HG03108 (cell line): ENCODE data around the gene CDCP1.
"Not testable (repeated sequence)": the region's sequence is repeated elsewhere in the genome, so short reads cannot be mapped to it uniquely, and the experiment has no call there.

Experiments used
- ATAC-seq: cut with Tn5 transposase; IDR thresholded peaks from one replicate; pipeline ENCODE4 v1.9.1; 2021; ENCODE audit warnings: moderate library complexity; ENCODE audit not compliant: unreplicated experiment

CDCP1 gene

DNA sequence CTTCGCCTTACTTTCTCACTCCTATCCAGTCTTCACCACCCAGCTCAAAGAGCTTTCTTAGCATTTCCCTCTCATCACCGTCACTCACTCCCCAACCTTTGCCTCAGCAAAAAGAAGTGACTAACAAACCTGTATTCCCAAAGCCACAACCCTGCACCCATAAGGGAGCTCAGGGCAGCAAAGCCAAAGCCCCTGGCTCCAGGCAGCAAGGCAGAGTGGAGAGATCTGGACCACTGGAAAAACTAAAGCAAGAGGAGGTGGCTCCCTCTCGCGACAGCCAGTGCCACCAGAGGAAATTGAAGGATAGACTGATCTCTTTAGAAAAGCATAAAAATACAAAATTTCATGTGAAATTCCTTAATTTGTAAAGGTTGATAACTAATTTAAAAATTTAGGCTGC lies 25.1 kb upstream of the CDCP1 start:
- ATAC-seq, result no peak

GRCh38 chr3:45170096-45170495 lies 23.9 kb upstream of the CDCP1 start:
- no peak for ATAC-seq

DNA sequence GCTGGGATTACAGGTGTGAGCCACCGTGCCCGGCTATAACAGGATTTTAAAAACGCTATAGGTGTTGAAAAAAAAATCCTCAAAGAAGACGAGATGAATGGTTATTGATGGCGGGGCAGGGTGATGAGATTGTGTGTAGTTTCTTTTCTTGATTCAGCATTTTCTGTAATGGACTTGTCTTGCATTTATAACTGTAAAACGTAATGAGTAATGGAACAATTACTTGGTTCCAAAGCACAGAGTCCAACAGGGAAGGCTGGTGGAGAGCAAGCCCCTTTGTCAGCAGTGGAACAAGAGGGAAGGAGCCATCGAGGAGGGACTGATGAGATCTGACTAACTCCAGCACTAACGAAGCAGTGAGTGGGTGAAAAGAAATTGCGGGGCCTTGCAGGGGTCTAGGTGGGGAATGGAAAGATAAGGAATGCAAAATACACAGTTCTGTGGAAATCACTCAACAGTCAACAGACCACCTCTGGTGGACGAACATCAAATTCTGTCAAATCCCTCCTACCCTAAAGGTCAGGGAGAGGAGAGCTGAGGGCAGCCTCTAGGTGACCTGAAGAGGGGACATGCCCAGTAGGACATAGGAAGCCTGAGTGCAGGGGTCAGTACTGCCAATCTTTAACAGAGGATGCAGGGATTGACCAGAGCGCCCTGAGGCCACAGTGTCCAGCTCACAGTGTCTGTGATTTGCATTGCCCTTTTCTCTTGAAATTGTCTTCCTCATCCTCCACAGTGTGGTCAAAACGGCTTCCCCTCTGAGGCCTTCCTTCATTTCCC lies 23.1 kb upstream of the CDCP1 start:
- ATAC-seq, result no peak

DNA sequence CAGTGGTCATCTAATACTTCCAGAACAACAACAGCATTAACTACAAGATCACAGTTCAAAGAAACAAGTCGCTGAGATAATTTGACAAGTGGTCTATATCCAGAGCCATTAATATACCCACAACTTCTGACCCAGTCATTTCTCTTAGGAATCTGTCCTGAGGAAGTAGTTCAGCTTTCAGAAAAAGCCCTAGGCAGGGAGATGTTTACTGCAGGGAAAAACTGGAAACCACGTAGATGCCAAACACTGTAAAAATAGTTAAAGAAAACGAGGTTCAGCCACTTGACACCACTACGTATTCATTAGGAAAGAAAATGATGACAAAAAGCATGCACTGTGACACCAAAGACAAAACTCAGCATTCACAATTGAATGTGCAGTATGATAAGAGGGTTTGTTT lies 22.3 kb upstream of the CDCP1 start:
- ATAC-seq, result no peak

DNA sequence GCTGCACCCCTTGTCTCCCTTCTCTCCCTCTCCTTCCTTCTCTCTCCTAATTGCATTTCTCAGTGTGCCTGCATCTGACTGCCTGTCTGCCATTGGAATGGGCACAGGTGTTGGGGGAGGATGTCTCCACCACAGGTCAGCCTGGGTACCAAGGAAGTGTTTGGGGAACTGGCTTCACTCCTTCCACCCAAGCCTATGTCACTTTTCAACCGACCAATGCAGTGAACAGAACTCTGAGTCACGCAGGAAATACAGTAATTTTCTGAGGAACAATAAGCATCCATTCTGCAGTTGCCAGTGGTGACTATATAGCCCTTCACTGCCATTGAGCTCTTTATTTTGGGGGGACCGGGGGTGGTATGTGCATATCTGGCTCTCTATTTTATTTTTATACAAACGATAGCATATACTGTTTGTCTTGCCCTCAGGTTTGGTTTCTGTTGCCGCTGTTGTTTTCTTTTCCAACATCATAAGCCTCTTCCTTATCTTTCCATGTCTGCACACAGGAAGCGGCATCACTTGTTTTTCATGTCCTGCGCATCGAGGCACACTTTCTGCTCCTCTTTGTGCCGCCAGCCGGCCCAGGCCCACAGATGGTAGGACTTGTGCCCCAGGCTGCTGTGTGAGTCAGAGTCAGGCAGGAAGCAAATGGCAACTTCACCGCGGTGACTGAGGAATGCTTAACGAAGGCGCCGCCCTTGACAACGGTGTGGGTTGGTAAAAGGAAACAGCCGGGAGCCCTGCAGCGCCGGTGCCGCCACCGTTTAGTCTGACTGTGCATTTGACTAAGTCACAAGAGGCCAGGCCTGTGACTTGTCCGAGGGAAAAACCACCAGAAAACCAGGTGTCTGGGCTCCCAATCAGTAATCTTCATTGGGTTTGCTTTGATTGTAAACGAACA lies 21.1 kb upstream of the CDCP1 start:
- peak; percentile 85 for ATAC-seq

DNA sequence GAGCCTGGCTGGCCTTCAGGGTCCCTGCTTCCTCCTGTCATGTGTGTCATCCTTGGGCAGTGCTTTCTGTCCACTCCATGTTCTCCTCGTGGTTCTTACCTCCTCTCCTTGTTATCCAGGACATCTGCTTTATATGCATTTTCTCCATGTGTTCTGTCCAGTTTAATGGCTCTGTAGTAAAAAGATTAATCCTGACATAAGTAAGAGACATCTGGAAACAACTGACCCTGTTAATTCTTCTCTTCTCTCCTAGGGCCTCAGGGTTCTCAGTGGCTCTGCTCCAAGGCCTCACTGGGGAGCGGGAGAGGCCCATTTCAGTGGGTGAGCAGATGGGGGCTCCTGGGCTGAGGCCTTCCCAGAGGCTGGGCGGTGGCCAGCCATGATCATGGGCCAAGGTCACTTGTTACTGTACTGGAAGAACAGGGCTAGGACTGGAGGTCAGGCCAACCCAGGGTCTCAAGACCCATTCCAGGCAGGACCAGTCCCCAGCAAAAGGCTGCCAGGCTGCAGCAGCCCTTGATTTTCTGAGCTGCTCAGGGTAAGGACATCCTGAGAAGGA lies 20.2 kb upstream of the CDCP1 start:
- ATAC-seq, result no peak

- ATAC-seq, result no peak
Observed at GRCh38 chr3:45165497-45166283, 19.5 kb upstream of the CDCP1 start.

DNA sequence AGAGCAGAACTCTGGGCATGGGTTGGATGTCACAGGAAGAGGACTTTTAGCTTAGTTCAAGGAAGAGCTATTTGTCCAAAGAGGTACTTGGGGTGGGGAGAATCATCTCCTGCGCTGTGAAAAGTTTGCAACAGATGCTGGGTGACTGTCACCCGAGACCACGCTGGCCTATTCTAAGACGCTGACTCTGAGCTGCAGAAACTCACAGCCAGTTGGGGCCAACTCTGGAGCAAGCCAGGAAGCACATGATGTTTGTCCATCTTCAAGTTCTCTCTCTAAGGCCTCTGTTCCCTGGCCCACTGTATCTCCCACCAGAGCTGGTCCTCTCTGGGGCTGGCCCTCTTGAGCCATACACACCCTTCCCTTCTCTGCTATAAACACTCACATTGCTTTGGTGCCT lies 17.9 kb upstream of the CDCP1 start:
- no peak for ATAC-seq

DNA sequence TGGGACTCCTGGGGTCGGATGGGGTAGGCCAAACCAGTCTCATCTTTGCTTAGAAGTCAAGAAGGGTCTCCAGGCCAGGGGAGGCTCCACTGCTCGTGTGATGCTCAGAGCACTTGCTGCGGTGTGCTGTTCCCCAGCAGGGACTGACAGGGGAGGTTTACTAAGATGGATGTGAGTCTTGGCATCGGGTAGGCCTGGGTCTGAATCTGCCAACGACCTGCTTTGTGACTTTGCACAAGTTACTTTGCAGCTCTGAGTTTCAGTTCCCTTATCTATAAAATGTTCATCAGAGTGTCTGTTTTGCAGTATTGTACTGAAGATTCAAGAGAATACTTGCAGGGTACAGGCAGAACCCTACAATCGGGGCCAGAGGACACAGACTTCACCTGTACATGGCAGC lies 17.3 kb upstream of the CDCP1 start:
- ATAC-seq, result peak; percentile 42

DNA sequence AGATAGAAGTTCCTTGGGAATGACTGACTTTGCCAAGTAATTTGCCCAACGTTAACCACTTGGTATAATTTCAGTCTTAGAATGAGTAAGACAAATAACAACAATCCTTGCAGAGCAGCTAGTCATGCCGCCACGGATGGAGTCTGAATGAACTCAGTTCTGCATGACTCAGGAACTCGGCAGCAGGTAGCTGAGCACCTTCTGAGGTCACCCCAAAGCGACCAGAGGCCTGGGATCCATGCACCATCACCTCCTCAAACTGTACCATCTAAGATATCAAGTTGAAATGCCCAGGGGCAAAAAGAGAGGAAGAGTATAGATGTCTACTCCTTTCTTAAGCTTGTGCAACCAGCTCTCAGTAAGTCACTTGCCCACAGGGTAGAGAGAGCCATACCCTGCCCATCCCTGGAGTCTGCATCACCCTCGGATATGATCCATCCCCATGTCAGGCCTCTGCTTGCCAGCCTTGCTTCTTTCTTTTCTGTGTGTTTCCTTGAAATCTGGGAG lies 8.5 kb upstream of the CDCP1 start:
- no peak for ATAC-seq

- no peak for ATAC-seq
Observed at GRCh38 chr3:45153658-45154437, 7.7 kb upstream of the CDCP1 start.

- no peak for ATAC-seq
Observed at GRCh38 chr3:45152307-45152706, 6.1 kb upstream of the CDCP1 start.

DNA sequence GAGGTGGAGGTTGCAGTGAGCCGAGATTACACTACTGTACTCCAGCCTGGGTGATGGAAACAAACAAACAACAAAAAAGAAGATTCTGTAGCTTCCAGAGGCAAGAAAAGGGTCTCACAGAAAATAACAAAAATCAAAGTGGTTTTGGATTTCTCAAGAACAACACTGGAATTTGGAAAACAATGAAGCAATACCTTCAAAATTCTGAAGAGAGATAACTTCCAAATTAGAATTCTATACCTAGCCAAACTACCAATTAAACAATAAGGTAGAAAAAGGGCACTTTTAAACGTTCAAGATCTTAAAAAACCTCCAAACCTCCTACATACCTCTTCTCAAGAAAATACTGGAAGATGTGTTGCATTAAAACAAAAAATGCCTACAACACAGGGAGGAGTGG lies 4.9 kb upstream of the CDCP1 start:
- ATAC-seq, result no peak

DNA sequence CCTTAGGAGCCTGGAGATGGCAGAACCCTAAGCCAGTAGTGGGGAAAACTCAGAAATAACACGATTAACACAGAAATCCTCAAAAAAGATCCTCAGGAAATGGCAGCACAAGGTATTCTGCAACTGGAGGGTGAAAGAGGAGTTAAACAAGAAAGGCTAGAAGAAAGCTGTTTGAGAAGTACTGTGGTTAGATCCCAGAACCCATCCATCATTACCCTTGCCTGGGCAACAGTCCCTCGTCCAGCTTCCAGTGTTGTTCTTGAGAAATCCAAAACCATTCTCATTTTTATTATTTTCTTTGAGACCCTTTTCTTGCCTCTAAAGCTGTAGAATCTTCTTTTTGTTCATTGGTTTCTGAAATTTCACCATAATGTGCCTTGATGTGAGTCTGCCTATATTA lies 2.7 kb upstream of the CDCP1 start:
- ATAC-seq, result no peak

GRCh38 chr3:45145223-45145622 lies 955 bp downstream of the CDCP1 start:
- no peak for ATAC-seq

GRCh38 chr3:45143673-45144671 lies 2.2 kb downstream of the CDCP1 start:
- ATAC-seq, result peak; percentile 50

DNA sequence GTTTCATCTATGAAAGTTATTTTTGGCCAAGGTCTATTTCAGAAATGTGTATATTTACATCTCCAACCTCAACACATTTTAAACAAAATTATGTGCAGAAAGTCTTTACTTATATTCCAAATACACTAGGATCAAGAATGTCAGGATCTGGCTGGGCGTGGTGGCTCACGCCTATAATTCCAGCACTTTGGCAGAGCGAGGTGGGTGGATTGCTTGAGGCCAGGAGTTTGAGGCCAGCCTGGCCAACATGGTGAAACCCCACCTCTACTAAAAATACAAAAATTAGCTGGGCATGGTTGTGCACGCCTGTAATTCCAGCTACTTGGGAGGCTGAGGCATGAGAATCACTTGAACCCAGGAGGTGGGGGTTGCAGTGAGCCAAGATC lies 5.4 kb downstream of the CDCP1 start:
- not testable (repeated sequence) for ATAC-seq

GRCh38 chr3:45140141-45140769 lies 5.9 kb downstream of the CDCP1 start:
- ATAC-seq, result no peak
